ENCODE measurements around the gene RAMP1. TPM values are rescaled to one million over a fixed set of nuclear protein-coding genes. Genes with fewer than 3 reads are reported as not detected.

Gene RAMP1
- total and polyA plus RNA-seq, 9 donors = 1.8 to 62.5 (median 29.4) TPM

- 79 to 89% (median 85%) methylated on average over 2 of the region's 2 CpGs for WGBS, 3 donors
- no peak overlapping the region for H3K4me3 ChIP-seq
- H3K27me3 ChIP-seq = no peaks in the 10 kb centered on the region
- H3K27ac ChIP-seq = no peak overlapping the region
- TF ChIP-seq CTCF (IDR thresholded peaks at IDR 0.05) (no peak), EP300 (IDR thresholded peaks at IDR 0.05) (no peak), POLR2A (IDR thresholded peaks at IDR 0.05) (no peak)
- no peaks in the 10 kb centered on the region for H3K9me3 ChIP-seq
- intact Hi-C loops (cut with DNase I) = no loop called here
- no peaks in the 10 kb centered on the region for H3K36me3 ChIP-seq
- H3K4me1 ChIP-seq (ENCODE audit: insufficient read depth) = no peaks in the 10 kb centered on the region
- DNase-seq = no peak
These were observed 40.2 kb upstream of the RAMP1 start for GRCh38 chr2:237819231-237819630.

GRCh38 chr2:237820421-237820820 is 39.0 kb upstream of the RAMP1 start:
- TF ChIP-seq CTCF (IDR thresholded peaks at IDR 0.05) = no peak
- TF ChIP-seq POLR2A (IDR thresholded peaks at IDR 0.05) = no peak
- TF ChIP-seq EP300 (IDR thresholded peaks at IDR 0.05) = no peak
- no peaks in the 10 kb centered on the region for H3K36me3 ChIP-seq
- no peaks in the 10 kb centered on the region for H3K27me3 ChIP-seq
- WGBS, 3 donors = 69 to 81% (median 74%) methylated on average over 2 of the region's 2 CpGs
- intact Hi-C loops (cut with DNase I) = no loop called here
- H3K4me1 ChIP-seq (ENCODE audit: insufficient read depth) = no peaks in the 10 kb centered on the region
- H3K4me3 ChIP-seq = no peak overlapping the region
- no peaks in the 10 kb centered on the region for H3K9me3 ChIP-seq
- H3K27ac ChIP-seq = no peak overlapping the region
- no peak for DNase-seq

- DNase-seq = no peak
- Histone ChIP-seq H3K4me1 (ENCODE audit: insufficient read depth) (no peaks in the 10 kb centered on the region), H3K27ac (no peak overlapping the region), H3K36me3 (no peaks in the 10 kb centered on the region), H3K4me3 (no peak overlapping the region), H3K9me3 (no peaks in the 10 kb centered on the region), H3K27me3 (no peaks in the 10 kb centered on the region)
- intact Hi-C loops (cut with DNase I) = no loop called here
- no peak for TF ChIP-seq EP300 (IDR thresholded peaks at IDR 0.05)
- 89 to 93% (median 92%) methylated on average over 2 of the region's 2 CpGs for WGBS, 3 donors
These were observed 35.9 kb upstream of the RAMP1 start for GRCh38 chr2:237823544-237823943.

GRCh38 chr2:237824085-237824484 is 35.3 kb upstream of the RAMP1 start:
- no peak for TF ChIP-seq EP300 (IDR thresholded peaks at IDR 0.05)
- TF ChIP-seq CTCF (IDR thresholded peaks at IDR 0.05) = no peak
- TF ChIP-seq POLR2A (IDR thresholded peaks at IDR 0.05) = no peak
- WGBS, 3 donors = 83 to 91% (median 84%) methylated on average over 6 of the region's 6 CpGs
- intact Hi-C loops (cut with DNase I) = no loop called here

GRCh38 chr2:237827421-237827987 is 31.9 kb upstream of the RAMP1 start:
- no peak for TF ChIP-seq POLR2A (IDR thresholded peaks at IDR 0.05)
- TF ChIP-seq EP300 (IDR thresholded peaks at IDR 0.05) = no peak
- no peak for TF ChIP-seq CTCF (IDR thresholded peaks at IDR 0.05)
- DNase-seq = no peak
- Histone ChIP-seq H3K36me3 (no peaks in the 10 kb centered on the region), H3K27ac (no peak overlapping the region), H3K9me3 (no peaks in the 10 kb centered on the region), H3K4me3 (no peak overlapping the region), H3K4me1 (ENCODE audit: insufficient read depth) (no peaks in the 10 kb centered on the region), H3K27me3 (no peaks in the 10 kb centered on the region)
- intact Hi-C loops (cut with DNase I) = no loop called here
- WGBS, 3 donors = 80 to 85% (median 83%) methylated on average over 3 of the region's 3 CpGs

More at GRCh38 chr2:237824085-237824484, 35.3 kb upstream of the RAMP1 start:
- Histone ChIP-seq H3K4me1 (ENCODE audit: insufficient read depth) (no peaks in the 10 kb centered on the region), H3K27ac (no peak overlapping the region), H3K27me3 (no peaks in the 10 kb centered on the region), H3K9me3 (no peaks in the 10 kb centered on the region), H3K4me3 (no peak overlapping the region), H3K36me3 (no peaks in the 10 kb centered on the region)
- no peak for DNase-seq
